ENCODE results near the gene USP44. TPM values are rescaled to one million over a fixed set of nuclear protein-coding genes. Genes with fewer than 3 reads are reported as not detected.

Gene USP44
- total RNA-seq (ENCODE audit: low replicate concordance) = 0.82 and 1.8 TPM in 2 replicates

DNA sequence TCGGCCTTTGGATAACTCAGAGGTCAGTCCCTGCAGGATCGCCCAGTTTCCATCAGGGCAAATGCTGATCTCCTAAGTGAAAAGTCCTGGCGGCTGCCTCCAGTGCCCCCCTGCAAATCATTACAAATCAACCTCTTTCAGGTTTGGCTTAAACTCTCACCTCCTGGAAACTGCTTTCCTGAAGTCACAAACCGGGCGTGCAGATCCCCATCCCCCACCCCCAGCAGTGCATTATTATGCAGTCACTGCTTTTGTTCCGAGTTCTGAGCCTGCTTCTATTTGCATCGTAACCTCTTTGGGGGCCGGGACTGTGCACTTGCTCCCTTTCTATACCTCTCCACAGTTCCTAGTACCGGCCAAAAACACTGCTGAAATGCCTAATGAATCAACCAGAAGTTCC lies at the start of gene USP44:
Gene USP44, minus strand, starts transcription at position 172 of the 400 bp plus-strand sequence. CDS start 17,220 bp downstream, outside the sequence.
- no peak for DNase-seq (ENCODE audit: low read depth)
- H3K4me3 ChIP-seq (ENCODE audit: low read depth, low read length) = no peak within 1 kb of the TSS
- TF ChIP-seq, protein P1, sequence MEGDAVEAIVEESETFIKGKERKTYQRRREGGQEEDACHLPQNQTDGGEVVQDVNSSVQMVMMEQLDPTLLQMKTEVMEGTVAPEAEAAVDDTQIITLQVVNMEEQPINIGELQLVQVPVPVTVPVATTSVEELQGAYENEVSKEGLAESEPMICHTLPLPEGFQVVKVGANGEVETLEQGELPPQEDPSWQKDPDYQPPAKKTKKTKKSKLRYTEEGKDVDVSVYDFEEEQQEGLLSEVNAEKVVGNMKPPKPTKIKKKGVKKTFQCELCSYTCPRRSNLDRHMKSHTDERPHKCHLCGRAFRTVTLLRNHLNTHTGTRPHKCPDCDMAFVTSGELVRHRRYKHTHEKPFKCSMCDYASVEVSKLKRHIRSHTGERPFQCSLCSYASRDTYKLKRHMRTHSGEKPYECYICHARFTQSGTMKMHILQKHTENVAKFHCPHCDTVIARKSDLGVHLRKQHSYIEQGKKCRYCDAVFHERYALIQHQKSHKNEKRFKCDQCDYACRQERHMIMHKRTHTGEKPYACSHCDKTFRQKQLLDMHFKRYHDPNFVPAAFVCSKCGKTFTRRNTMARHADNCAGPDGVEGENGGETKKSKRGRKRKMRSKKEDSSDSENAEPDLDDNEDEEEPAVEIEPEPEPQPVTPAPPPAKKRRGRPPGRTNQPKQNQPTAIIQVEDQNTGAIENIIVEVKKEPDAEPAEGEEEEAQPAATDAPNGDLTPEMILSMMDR (IDR thresholded peaks at IDR 0.05; ENCODE audit: insufficient read depth, low read length) = no peak

- no peak overlapping the region for H3K4me3 ChIP-seq (ENCODE audit: low read depth, low read length)
- TF ChIP-seq, protein P1 (IDR thresholded peaks at IDR 0.05; ENCODE audit: insufficient read depth, low read length) = no peak
- DNase-seq (ENCODE audit: low read depth) = no peak
Measured at GRCh38 chr12:95600567-95600966, 49.3 kb upstream of the USP44 start.

DNA sequence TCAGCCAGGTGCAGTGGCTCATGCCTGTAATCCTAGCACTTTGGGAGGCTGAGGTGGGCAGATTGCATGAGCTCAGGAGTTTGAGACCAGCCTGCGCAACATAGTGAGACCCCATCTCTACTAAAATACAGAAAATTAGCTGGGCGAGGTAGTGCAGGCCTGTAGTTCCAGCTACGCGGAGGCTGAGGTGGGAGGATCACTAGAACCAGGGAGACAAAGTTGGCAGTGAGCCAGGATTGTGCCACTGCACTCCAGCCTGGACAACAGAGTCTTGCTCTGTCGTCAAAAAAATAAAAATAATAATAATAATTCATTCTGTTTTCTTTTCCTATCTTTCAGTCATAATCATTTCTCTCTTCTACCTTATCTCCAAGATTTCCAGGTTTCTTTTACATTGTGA lies 48.6 kb upstream of the USP44 start:
- TF ChIP-seq, protein P1 (IDR thresholded peaks at IDR 0.05; ENCODE audit: insufficient read depth, low read length) = no peak
- no peak for DNase-seq (ENCODE audit: low read depth)
- no peak overlapping the region for H3K4me3 ChIP-seq (ENCODE audit: low read depth, low read length)

GRCh38 chr12:95594136-95594535 lies 42.9 kb upstream of the USP44 start:
- H3K4me3 ChIP-seq (ENCODE audit: low read depth, low read length) = no peak overlapping the region
- TF ChIP-seq, protein P1 (IDR thresholded peaks at IDR 0.05; ENCODE audit: insufficient read depth, low read length) = no peak

GRCh38 chr12:95593266-95593871 lies 42.1 kb upstream of the USP44 start:
- DNase-seq (ENCODE audit: low read depth) = peak; percentile 65
- TF ChIP-seq, protein P1 (IDR thresholded peaks at IDR 0.05; ENCODE audit: insufficient read depth, low read length) = no peak
- no peak overlapping the region for H3K4me3 ChIP-seq (ENCODE audit: low read depth, low read length)

More at GRCh38 chr12:95594136-95594535, 42.9 kb upstream of the USP44 start:
- DNase-seq (ENCODE audit: low read depth) = no peak

GRCh38 chr12:95591731-95592130 lies 40.5 kb upstream of the USP44 start:
- no peak for DNase-seq (ENCODE audit: low read depth)
- TF ChIP-seq, protein P1 (IDR thresholded peaks at IDR 0.05; ENCODE audit: insufficient read depth, low read length) = no peak
- H3K4me3 ChIP-seq (ENCODE audit: low read depth, low read length) = no peak overlapping the region

DNA sequence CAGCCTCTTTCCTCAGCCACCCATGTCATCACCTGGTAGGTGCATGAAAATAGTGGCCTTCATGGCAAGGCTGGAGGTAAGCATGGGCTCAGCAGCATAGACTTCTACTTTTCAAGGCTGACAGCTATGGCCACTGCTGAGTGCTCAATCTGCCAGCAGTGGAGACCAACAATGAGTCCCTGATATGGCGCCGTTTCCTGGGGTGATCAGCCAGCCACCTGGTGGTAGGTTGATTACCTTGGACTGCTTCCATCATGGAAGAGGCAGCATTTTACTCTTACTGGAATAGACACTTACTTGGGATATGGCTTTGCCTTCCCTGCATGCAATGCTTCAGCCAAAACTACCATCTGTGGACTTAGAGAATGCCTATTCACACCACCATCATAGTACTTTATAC lies 39.5 kb upstream of the USP44 start:
- DNase-seq (ENCODE audit: low read depth) = no peak
- no peak overlapping the region for H3K4me3 ChIP-seq (ENCODE audit: low read depth, low read length)
- TF ChIP-seq, protein P1 (IDR thresholded peaks at IDR 0.05; ENCODE audit: insufficient read depth, low read length) = no peak

All from fibroblast of the aortic adventitia (primary cell).